Smooth muscle cell (in vitro differentiated cells): ENCODE measurements around the gene DPH1. TPM values are rescaled to one million over a fixed set of nuclear protein-coding genes. Genes with fewer than 3 reads are reported as not detected.

ENCODE experiments used
- DNase-seq: peaks from one replicate; lab custom pipeline; 2025; ENCODE audit not compliant: unreplicated experiment; lab: John Stamatoyannopoulos, UW
- H2AFZ ChIP-seq: fragments of 200-600 bp; sonication (generic); 2 replicates; pipeline ENCODE4 v1.6.0; 2016; ENCODE audit warnings: antibody characterized with exemption, low read depth, mild to moderate bottlenecking
- H3F3A ChIP-seq: fragments of 200-600 bp; sonication (generic); 2 replicates; pipeline ENCODE4 v1.6.0; 2017; ENCODE audit warnings: antibody characterized with exemption, low read depth
- H3K27ac ChIP-seq: fragments of 200-600 bp; sonication (generic); 2 replicates; pipeline ENCODE4 v1.5.1; 2016; ENCODE audit warnings: low read depth, mild to moderate bottlenecking
- H3K27me3 ChIP-seq: fragments of 200-600 bp; sonication (generic); 2 replicates; pipeline ENCODE4 v1.6.1; 2016; ENCODE audit warnings: low read depth, mild to moderate bottlenecking
- H3K36me3 ChIP-seq: fragments of 200-600 bp; sonication (generic); 2 replicates; pipeline ENCODE4 v1.5.1; 2016; ENCODE audit warnings: low read depth
- H3K4me1 ChIP-seq: fragments of 200-600 bp; sonication (generic); 2 replicates; pipeline ENCODE4 v1.5.1; 2016; ENCODE audit warnings: low read depth
- H3K4me2 ChIP-seq: fragments of 200-600 bp; sonication (generic); 2 replicates; pipeline ENCODE4 v1.6.0; 2016; ENCODE audit warnings: mild to moderate bottlenecking
- H3K4me3 ChIP-seq: fragments of 200-600 bp; sonication (generic); 2 replicates; pipeline ENCODE4 v1.5.1; 2016; ENCODE audit warnings: mild to moderate bottlenecking
- H3K79me2 ChIP-seq: fragments of 200-600 bp; sonication (generic); 2 replicates; pipeline ENCODE4 v1.6.0; 2016; ENCODE audit warnings: low read depth, mild to moderate bottlenecking
- H3K9ac ChIP-seq: fragments of 200-600 bp; sonication (generic); 2 replicates; pipeline ENCODE4 v1.6.0; 2016; ENCODE audit warnings: low read depth
- H3K9me3 ChIP-seq: fragments of 200-600 bp; sonication (generic); replicated peaks from 2 replicates; pipeline ENCODE4 v1.5.1; 2016; ENCODE audit warnings: low read depth
- H4K20me1 ChIP-seq: fragments of 200-600 bp; sonication (generic); 2 replicates; pipeline ENCODE4 v1.6.0; 2016; ENCODE audit warnings: low read depth
- CTCF ChIP-seq: fragments of 200-600 bp; sonication (generic); IDR thresholded peaks from 2 replicates; pipeline ENCODE4 v1.5.1; 2017; ENCODE audit warnings: borderline replicate concordance, mild to moderate bottlenecking, antibody characterized with exemption; ENCODE audit not compliant: insufficient read depth, poor library complexity, severe bottlenecking
- WGBS: methylation state at CpG from one replicate; pipeline ENCODE4 v1.1.7; 2016; ENCODE audit warnings: low lambda C conversion rate; 5-methylcytosine and 5-hydroxymethylcytosine counted together
- polyA plus RNA-seq: library from polyadenylated mRNA; unstranded; fragments of >200 nt; fragmentation: Nextera tagmentation; extraction: Ambion mirVana; gene quantifications from 2 replicates; pipeline ENCODE4 v1.2.1, GENCODE V29; 2016
- total RNA-seq: library from RNA; depleted of rRNA; stranded (reverse); fragments of >200 nt; gene quantifications from 2 replicates; pipeline ENCODE4 v1.2.3, GENCODE V29; 2014

The DPH1 gene
- total and polyA plus RNA-seq, 2 experiments from 2014 or later: 15.9 to 33.6 TPM

- no peaks in the 10 kb centered on the region for H3K79me2 ChIP-seq
- no peaks in the 10 kb centered on the region for H3K36me3 ChIP-seq
- no peak overlapping the region for H3K27ac ChIP-seq
- H3K9me3 ChIP-seq: no peaks in the 10 kb centered on the region
- 96% methylated on average over 8 of the region's 10 CpGs for WGBS
- H2AFZ ChIP-seq: no peak overlapping the region
- H3F3A ChIP-seq: peaks cover 5% of the 10 kb centered on the region
- H3K9ac ChIP-seq: no peak overlapping the region
- DNase-seq: no peak
- no peaks in the 10 kb centered on the region for H3K27me3 ChIP-seq
- H4K20me1 ChIP-seq: no peaks in the 10 kb centered on the region
- H3K4me1 ChIP-seq: peaks cover 3% of the 10 kb centered on the region
- H3K4me3 ChIP-seq: no peak overlapping the region
- TF ChIP-seq CTCF: no peak
- H3K4me2 ChIP-seq: no peak overlapping the region
These were observed 45.0 kb downstream of the DPH1 start for GRCh38 chr17:2074919-2075318.

- no peak overlapping the region for H2AFZ ChIP-seq
- no peak overlapping the region for H3K4me2 ChIP-seq
- H3K79me2 ChIP-seq: no peaks in the 10 kb centered on the region
- H3K27me3 ChIP-seq: no peaks in the 10 kb centered on the region
- no peak overlapping the region for H3K27ac ChIP-seq
- 73% methylated on average over 13 of the region's 13 CpGs for WGBS
- H3K4me1 ChIP-seq: peaks cover 3% of the 10 kb centered on the region
- no peaks in the 10 kb centered on the region for H4K20me1 ChIP-seq
- DNase-seq: no peak
- H3K4me3 ChIP-seq: no peak overlapping the region
- no peaks in the 10 kb centered on the region for H3K9me3 ChIP-seq
- no peak overlapping the region for H3K9ac ChIP-seq
- no peak for TF ChIP-seq CTCF
- H3F3A ChIP-seq: peaks cover 5% of the 10 kb centered on the region
- H3K36me3 ChIP-seq: no peaks in the 10 kb centered on the region
These were observed 45.6 kb downstream of the DPH1 start for GRCh38 chr17:2075336-2076086.

- H3K9ac ChIP-seq: no peak overlapping the region
- 57% methylated on average over 17 of the region's 17 CpGs for WGBS
- no peaks in the 10 kb centered on the region for H3K36me3 ChIP-seq
- H3K4me1 ChIP-seq: peaks cover 3% of the 10 kb centered on the region
- no peaks in the 10 kb centered on the region for H3K9me3 ChIP-seq
- H3K27ac ChIP-seq: peak overlapping the region; percentile 31
- H3K27me3 ChIP-seq: no peaks in the 10 kb centered on the region
- no peak for DNase-seq
- H3K4me2 ChIP-seq: peak overlapping the region; percentile 31
- H3F3A ChIP-seq: peaks cover 5% of the 10 kb centered on the region
- H2AFZ ChIP-seq: no peak overlapping the region
- H3K4me3 ChIP-seq: no peak overlapping the region
- TF ChIP-seq CTCF: no peak
- H3K79me2 ChIP-seq: no peaks in the 10 kb centered on the region
- no peaks in the 10 kb centered on the region for H4K20me1 ChIP-seq
These were observed 46.4 kb downstream of the DPH1 start for GRCh38 chr17:2076087-2076984.
